Measurements from ENCODE around the gene ARHGAP29. TPM values are rescaled to one million over a fixed set of nuclear protein-coding genes. Genes with fewer than 3 reads are reported as not detected.
"Not testable (repeated sequence)": the region's sequence is repeated elsewhere in the genome, so short reads cannot be mapped to it uniquely, and the experiment has no call there.

Gene ARHGAP29
- total RNA-seq, 4 donors from 2014 or later = 4.1 to 8.9 (median 5.4) TPM

DNA sequence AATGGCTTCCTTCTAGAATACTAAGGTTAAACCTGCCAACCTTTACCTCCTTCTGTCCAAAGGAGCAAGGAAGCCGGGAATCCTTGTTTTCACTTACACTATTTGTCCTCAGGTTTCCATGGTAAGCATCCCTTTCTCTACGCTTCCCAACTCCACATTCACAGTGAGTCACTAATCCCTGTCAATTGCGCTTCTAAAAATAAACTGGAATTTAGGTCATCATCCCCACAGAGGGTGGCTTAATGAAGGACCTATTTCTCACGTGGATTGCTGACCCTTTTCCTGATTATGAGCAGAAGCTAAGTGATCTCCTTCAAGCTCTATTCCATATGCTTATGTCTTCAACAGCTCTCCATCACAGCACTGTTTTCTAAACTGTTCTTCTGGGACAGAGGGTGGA is 76.6 kb downstream of the ARHGAP29 start:
- H3K4me1 ChIP-seq = no peaks in the 10 kb centered on the region
- no peak overlapping the region for H3K4me3 ChIP-seq
- in situ Hi-C loops (cut with MboI; ENCODE audit: low pct_ligation_motif_present in 1 of 4, low pct_unique_long_range_greater_than_20kb in 1 of 4, low sequenced_read_pairs in 3 of 4) = no loop called here
- TF ChIP-seq, protein P1, sequence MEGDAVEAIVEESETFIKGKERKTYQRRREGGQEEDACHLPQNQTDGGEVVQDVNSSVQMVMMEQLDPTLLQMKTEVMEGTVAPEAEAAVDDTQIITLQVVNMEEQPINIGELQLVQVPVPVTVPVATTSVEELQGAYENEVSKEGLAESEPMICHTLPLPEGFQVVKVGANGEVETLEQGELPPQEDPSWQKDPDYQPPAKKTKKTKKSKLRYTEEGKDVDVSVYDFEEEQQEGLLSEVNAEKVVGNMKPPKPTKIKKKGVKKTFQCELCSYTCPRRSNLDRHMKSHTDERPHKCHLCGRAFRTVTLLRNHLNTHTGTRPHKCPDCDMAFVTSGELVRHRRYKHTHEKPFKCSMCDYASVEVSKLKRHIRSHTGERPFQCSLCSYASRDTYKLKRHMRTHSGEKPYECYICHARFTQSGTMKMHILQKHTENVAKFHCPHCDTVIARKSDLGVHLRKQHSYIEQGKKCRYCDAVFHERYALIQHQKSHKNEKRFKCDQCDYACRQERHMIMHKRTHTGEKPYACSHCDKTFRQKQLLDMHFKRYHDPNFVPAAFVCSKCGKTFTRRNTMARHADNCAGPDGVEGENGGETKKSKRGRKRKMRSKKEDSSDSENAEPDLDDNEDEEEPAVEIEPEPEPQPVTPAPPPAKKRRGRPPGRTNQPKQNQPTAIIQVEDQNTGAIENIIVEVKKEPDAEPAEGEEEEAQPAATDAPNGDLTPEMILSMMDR (IDR thresholded peaks at IDR 0.05) = no peak
- no peak for TF ChIP-seq POLR2A (IDR thresholded peaks at IDR 0.05)
- intact Hi-C loops (cut with DNase I; ENCODE audit: low total_unique reads) = no loop called here
- H3K9me3 ChIP-seq = no peaks in the 10 kb centered on the region
- 46 to 58% methylated on average over 4 of the region's 4 CpGs for WGBS, 2 donors (ENCODE audit: low coverage in 1 of 2)
- no peaks in the 10 kb centered on the region for H3K27me3 ChIP-seq
- DNase-seq = no peak
- no peaks in the 10 kb centered on the region for H3K36me3 ChIP-seq
- no peak overlapping the region for H3K27ac ChIP-seq

DNA sequence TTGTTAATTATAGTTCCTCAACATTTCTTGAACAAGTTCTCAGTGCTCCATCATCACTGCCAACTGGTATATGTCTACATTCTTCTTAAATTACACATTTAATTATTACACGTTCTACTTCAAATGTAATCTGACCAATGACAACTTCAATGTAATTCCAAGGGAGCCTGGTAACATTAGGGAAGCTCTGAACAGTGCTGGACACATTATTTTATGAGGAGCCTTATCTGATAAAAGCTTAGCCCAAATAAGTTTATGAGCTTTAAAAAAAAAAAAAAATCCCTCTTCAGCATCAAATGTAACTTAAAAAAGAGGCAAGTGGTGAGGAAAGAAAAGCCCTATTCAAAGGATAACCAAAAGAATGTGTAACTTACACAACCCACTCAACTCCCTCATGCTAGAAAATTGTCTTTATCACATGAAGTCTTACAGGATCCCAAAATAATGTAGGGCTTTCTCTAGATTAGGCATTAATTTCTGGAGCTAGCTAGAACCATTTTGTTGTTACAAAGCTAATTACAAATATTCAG is 81.2 kb downstream of the ARHGAP29 start:
- H3K4me1 ChIP-seq = no peaks in the 10 kb centered on the region
- H3K27me3 ChIP-seq = no peaks in the 10 kb centered on the region
- no peak overlapping the region for H3K27ac ChIP-seq
- no peak for DNase-seq
- TF ChIP-seq EP300 (IDR thresholded peaks at IDR 0.05; ENCODE audit: low read depth) (no peak), POLR2AphosphoS5 (IDR thresholded peaks at IDR 0.05) (no peak), POLR2A (IDR thresholded peaks at IDR 0.05) (no peak)
- TF ChIP-seq, protein P1 (IDR thresholded peaks at IDR 0.05) = no peak
- in situ Hi-C loops (cut with MboI; ENCODE audit: low pct_ligation_motif_present in 1 of 4, low pct_unique_long_range_greater_than_20kb in 1 of 4, low sequenced_read_pairs in 3 of 4) = no loop called here
- WGBS, 2 donors (ENCODE audit: low coverage in 1 of 2) = 44 to 49% methylated on average over 1 of the region's 1 CpG
- H3K9me3 ChIP-seq = no peaks in the 10 kb centered on the region
- no peak overlapping the region for H3K4me3 ChIP-seq
- H3K36me3 ChIP-seq = no peaks in the 10 kb centered on the region
- intact Hi-C loops (cut with DNase I; ENCODE audit: low total_unique reads) = no loop called here

- Histone ChIP-seq H3K4me3 (no peak overlapping the region), H3K9me3 (no peaks in the 10 kb centered on the region), H3K27ac (no peak overlapping the region), H3K27me3 (no peaks in the 10 kb centered on the region), H3K36me3 (no peaks in the 10 kb centered on the region), H3K4me1 (no peaks in the 10 kb centered on the region)
- TF ChIP-seq, protein P1 (IDR thresholded peaks at IDR 0.05) = no peak
- TF ChIP-seq EP300 (IDR thresholded peaks at IDR 0.05; ENCODE audit: low read depth) (no peak), POLR2A (IDR thresholded peaks at IDR 0.05) (no peak), POLR2AphosphoS5 (IDR thresholded peaks at IDR 0.05) (no peak)
- intact Hi-C loops (cut with DNase I; ENCODE audit: low total_unique reads) = no loop called here
- DNase-seq = no peak
- in situ Hi-C loops (cut with MboI; ENCODE audit: low pct_ligation_motif_present in 1 of 4, low pct_unique_long_range_greater_than_20kb in 1 of 4, low sequenced_read_pairs in 3 of 4) = no loop called here
- 80% methylated on average over 1 of the region's 1 CpG; no CpG with 5 or more reads in 1 of the 2 donors for WGBS, 2 donors (ENCODE audit: low coverage in 1 of 2)
Observed at GRCh38 chr1:94154989-94155388, 82.4 kb downstream of the ARHGAP29 start.

GRCh38 chr1:94153133-94153532 is 84.3 kb downstream of the ARHGAP29 start:
- Histone ChIP-seq H3K4me1 (no peaks in the 10 kb centered on the region), H3K27me3 (no peaks in the 10 kb centered on the region), H3K9me3 (no peaks in the 10 kb centered on the region), H3K4me3 (no peak overlapping the region), H3K36me3 (no peaks in the 10 kb centered on the region), H3K27ac (no peak overlapping the region)
- WGBS, 2 donors (ENCODE audit: low coverage in 1 of 2) = 55 to 64% methylated on average over 1 of the region's 1 CpG
- no peak for DNase-seq
- in situ Hi-C loops (cut with MboI; ENCODE audit: low pct_ligation_motif_present in 1 of 4, low pct_unique_long_range_greater_than_20kb in 1 of 4, low sequenced_read_pairs in 3 of 4) (no loop called here), intact Hi-C loops (cut with DNase I; ENCODE audit: low total_unique reads) (no loop called here)
- TF ChIP-seq POLR2AphosphoS5 (IDR thresholded peaks at IDR 0.05) (no peak), EP300 (IDR thresholded peaks at IDR 0.05; ENCODE audit: low read depth) (no peak), POLR2A (IDR thresholded peaks at IDR 0.05) (no peak)
- TF ChIP-seq, protein P1 (IDR thresholded peaks at IDR 0.05) = no peak

- H3K27ac ChIP-seq; H3K4me3 ChIP-seq; H3K9me3 ChIP-seq; H3K36me3 ChIP-seq; intact Hi-C loops (cut with DNase I; ENCODE audit: low total_unique reads); DNase-seq; in situ Hi-C loops (cut with MboI; ENCODE audit: low pct_ligation_motif_present in 1 of 4, low pct_unique_long_range_greater_than_20kb in 1 of 4, low sequenced_read_pairs in 3 of 4); H3K4me1 ChIP-seq; H3K27me3 ChIP-seq: not testable (repeated sequence)
Observed at GRCh38 chr1:94149166-94149565, 88.2 kb downstream of the ARHGAP29 start.
